Upper lobe of left lung (tissue), 6 donors: Measurements from ENCODE around the gene ALS2CL. TPM values are rescaled to one million over a fixed set of nuclear protein-coding genes. Genes with fewer than 3 reads are reported as not detected.

Experiments used
- ATAC-seq, 2 donors: fragments of 200-7000 bp; cut with Tn5 transposase; one replicate each; pipeline ENCODE4 v1.9.1; 2022; ENCODE audit warnings: mild to moderate bottlenecking in 2 of 2, moderate library complexity in 2 of 2; ENCODE audit not compliant: low FRiP score in 2 of 2
- DNase-seq, 2 donors: peaks; one replicate each; pipeline ENCODE4 v3.0.0-alpha.2; 2019 to 2020
- H3K27ac ChIP-seq, 4 donors: fragments of 200-600 bp; sonication (generic); one replicate each; pipeline ENCODE4 v1.5.1; 2016 to 2019
- H3K27me3 ChIP-seq, 4 donors: fragments of 200-600 bp; sonication (generic); one replicate each; pipeline ENCODE4 v1.5.1; 2017 to 2019
- H3K36me3 ChIP-seq, 4 donors: fragments of 200-600 bp; sonication (generic); one replicate each; pipeline ENCODE4 v1.5.1; 2016 to 2019
- H3K4me1 ChIP-seq, 4 donors: fragments of 200-600 bp; sonication (generic); one replicate each; pipeline ENCODE4 v1.5.1; 2018 to 2019
- H3K4me3 ChIP-seq, 4 donors: fragments of 200-600 bp; sonication (generic); one replicate each; pipeline ENCODE4 v1.5.1; 2017 to 2019; ENCODE audit warnings: mild to moderate bottlenecking in 2 of 4, moderate library complexity in 1 of 4
- H3K9me3 ChIP-seq, 4 donors: fragments of 200-600 bp; sonication (generic); one replicate each; pipeline ENCODE4 v1.5.1; 2018 to 2019
- CTCF ChIP-seq, 6 experiments: fragments of 450-650 bp in 4 of 6; fragments of 200-600 bp in 2 of 6; sonication (generic) in 2 of 6; IDR thresholded peaks; one replicate each; pipeline ENCODE4 v1.5.1; 2016 to 2019; ENCODE audit warnings: antibody characterized with exemption in 6 of 6
- EP300 ChIP-seq, 4 donors: sonication (generic); formaldehyde crosslinking; IDR thresholded peaks; one replicate each; pipeline ENCODE4 v1.5.1; 2017; ENCODE audit warnings: antibody characterized with exemption in 4 of 4, control low read depth in 2 of 4
- POLR2A ChIP-seq, 4 donors: fragments of 450-650 bp; IDR thresholded peaks; one replicate each; pipeline ENCODE4 v1.5.1; 2016 to 2017; ENCODE audit warnings: antibody characterized with exemption in 4 of 4, mild to moderate bottlenecking in 2 of 4
- POLR2AphosphoS5 ChIP-seq, 2 donors: sonication (generic); formaldehyde crosslinking; IDR thresholded peaks; one replicate each; pipeline ENCODE4 v1.5.1; 2017; ENCODE audit warnings: antibody characterized with exemption in 2 of 2
- WGBS, 2 donors: methylation state at CpG; one replicate each; pipeline ENCODE4 v1.1.5; 2017 to 2018; 5-methylcytosine and 5-hydroxymethylcytosine counted together
- total RNA-seq, 6 donors: library from RNA; depleted of rRNA in 4 of 6; stranded (reverse); fragments of >200 nt in 4 of 6; gene quantifications; one replicate each; pipeline versions ENCODE4 v1.1.0 to v1.2.1, GENCODE V29; 2016 to 2021
- donor health status: DM: no; HTN: no; CAD: no; lungs with moderate emphysema.
- donor health status: DM: no; HTN: yes; CAD: no; lungs with severe emphysema.

Gene ALS2CL
- total RNA-seq, 6 donors from 2014 or later, result 54.2 to 299 (median 66.9) TPM

GRCh38 chr3:46716461-46717441 is 23.3 kb upstream of the ALS2CL start:
- peaks cover 0 to 5% (median 0%) of the 10 kb centered on the region in 4 donors for H3K4me1 ChIP-seq
- ATAC-seq (no peak), DNase-seq (peak in 1 of 2 donors; percentile 15)
- no peaks in the 10 kb centered on the region for H3K9me3 ChIP-seq
- 92 to 94% methylated on average over 16 to 19 of the region's 19 CpGs for WGBS, 2 donors
- H3K27ac ChIP-seq, result no peak overlapping the region
- H3K36me3 ChIP-seq, result no peaks in the 10 kb centered on the region
- peaks cover 0 to 9% (median 0%) of the 10 kb centered on the region in 4 donors for H3K27me3 ChIP-seq
- TF ChIP-seq POLR2A (IDR thresholded peaks at IDR 0.05), result no peak
- TF ChIP-seq POLR2AphosphoS5 (IDR thresholded peaks at IDR 0.05), result no peak
- no peak for TF ChIP-seq EP300 (IDR thresholded peaks at IDR 0.05)
- no peak for TF ChIP-seq CTCF (IDR thresholded peaks at IDR 0.05)
- no peak overlapping the region for H3K4me3 ChIP-seq

GRCh38 chr3:46715507-46716175 is 22.2 kb upstream of the ALS2CL start:
- Histone ChIP-seq H3K27ac (no peak overlapping the region), H3K4me1 (peaks cover 0 to 5% (median 0%) of the 10 kb centered on the region in 4 donors), H3K4me3 (no peak overlapping the region), H3K36me3 (no peaks in the 10 kb centered on the region), H3K27me3 (peaks cover 0 to 9% (median 0%) of the 10 kb centered on the region in 4 donors), H3K9me3 (no peaks in the 10 kb centered on the region)
- 88 to 90% methylated on average over 11 of the region's 11 CpGs for WGBS, 2 donors
- no peak for TF ChIP-seq EP300 (IDR thresholded peaks at IDR 0.05)
- no peak for TF ChIP-seq CTCF (IDR thresholded peaks at IDR 0.05)
- no peak for TF ChIP-seq POLR2A (IDR thresholded peaks at IDR 0.05)
- no peak for TF ChIP-seq POLR2AphosphoS5 (IDR thresholded peaks at IDR 0.05)
- DNase-seq (peak in 1 of 2 donors; percentile 12), ATAC-seq (no peak)

DNA sequence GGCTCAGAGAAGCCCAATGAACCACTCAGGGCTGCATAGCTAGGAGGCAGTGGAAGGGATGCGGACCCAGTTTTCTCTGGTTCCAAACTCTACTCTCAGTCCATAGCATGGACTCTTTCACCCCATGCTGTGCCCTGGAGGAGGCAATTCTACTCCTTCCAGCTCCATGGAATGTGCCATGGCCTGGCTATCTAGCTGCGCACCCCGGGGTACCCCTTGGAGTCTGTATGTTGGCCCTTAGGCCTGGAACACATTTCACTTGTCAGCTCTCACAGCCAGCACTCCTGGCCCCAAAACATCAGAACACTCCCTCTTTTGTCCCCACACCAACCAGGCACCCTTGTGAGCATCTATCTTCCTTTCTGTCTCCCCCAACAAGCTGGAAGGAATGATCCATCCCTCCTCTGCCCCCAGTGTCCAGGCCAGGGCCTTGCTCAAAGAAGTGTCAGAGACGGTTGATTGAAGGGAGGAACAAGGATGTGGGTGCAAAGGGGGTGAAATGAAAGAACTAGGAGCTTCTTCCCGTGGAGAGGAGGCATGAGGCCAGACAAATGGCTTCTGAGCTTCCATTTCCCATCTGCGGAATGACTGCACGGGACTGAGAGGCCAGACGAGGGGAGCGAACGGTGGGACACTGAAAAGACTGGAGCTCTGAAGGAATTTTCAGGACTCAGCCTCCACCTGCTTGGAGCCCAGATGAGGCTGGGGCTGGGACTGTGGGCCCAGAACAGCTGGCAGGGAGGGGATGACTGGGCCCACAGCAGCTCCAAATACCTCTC is 21.4 kb upstream of the ALS2CL start:
- ATAC-seq (no peak), DNase-seq (peak in 1 of 2 donors; percentile 3)
- TF ChIP-seq POLR2AphosphoS5 (IDR thresholded peaks at IDR 0.05), result no peak
- no peak for TF ChIP-seq EP300 (IDR thresholded peaks at IDR 0.05)
- no peak for TF ChIP-seq CTCF (IDR thresholded peaks at IDR 0.05)
- TF ChIP-seq POLR2A (IDR thresholded peaks at IDR 0.05), result no peak
- peaks cover 0 to 5% (median 0%) of the 10 kb centered on the region in 4 donors for H3K4me1 ChIP-seq
- H3K4me3 ChIP-seq, result no peak overlapping the region
- H3K36me3 ChIP-seq, result no peaks in the 10 kb centered on the region
- peaks cover 0 to 9% (median 0%) of the 10 kb centered on the region in 4 donors for H3K27me3 ChIP-seq
- no peaks in the 10 kb centered on the region for H3K9me3 ChIP-seq
- 83 to 90% methylated on average over 10 of the region's 10 CpGs for WGBS, 2 donors
- no peak overlapping the region for H3K27ac ChIP-seq

- no peak overlapping the region for H3K27ac ChIP-seq
- peaks cover 0 to 3% (median 0%) of the 10 kb centered on the region in 4 donors for H3K36me3 ChIP-seq
- WGBS, 2 donors, result 78% methylated on average over 20 of the region's 22 CpGs; no CpG with 5 or more reads in 1 of the 2 donors
- ATAC-seq (no peak), DNase-seq (peak in 1 of 2 donors; percentile 65)
- TF ChIP-seq POLR2AphosphoS5 (IDR thresholded peaks at IDR 0.05) (no peak), CTCF (IDR thresholded peaks at IDR 0.05) (no peak), EP300 (IDR thresholded peaks at IDR 0.05) (no peak), POLR2A (IDR thresholded peaks at IDR 0.05) (no peak)
- H3K9me3 ChIP-seq, result no peaks in the 10 kb centered on the region
- H3K4me3 ChIP-seq, result no peak overlapping the region
- peaks cover 0 to 9% (median 0%) of the 10 kb centered on the region in 4 donors for H3K27me3 ChIP-seq
- peaks cover 0 to 5% (median 0%) of the 10 kb centered on the region in 4 donors for H3K4me1 ChIP-seq
These were observed 20.5 kb upstream of the ALS2CL start for GRCh38 chr3:46713898-46714552.
